K562 (cell line): ENCODE results near the gene COPS6. TPM values are rescaled to one million over a fixed set of nuclear protein-coding genes. Genes with fewer than 3 reads are reported as not detected.

Experiments used
- CREBBP ChIP-seq: IDR thresholded peaks from one replicate; pipeline ENCODE4 v1.6.1; 2012; ENCODE audit warnings: low read depth, mild to moderate bottlenecking, control low read depth, inconsistent platforms, low read length
- GABPB2 ChIP-seq: fragments of 250-450 bp; sonication (Bioruptor Pico); conservative IDR thresholded peaks from 2 replicates; pipeline ENCODE4 v1.5.1; 2021; ENCODE audit warnings: mild to moderate bottlenecking
- GATA2 ChIP-seq: sonication (generic); formaldehyde crosslinking; IDR thresholded peaks from 2 replicates; pipeline ENCODE4 v1.4.0; 2020; ENCODE audit warnings: mild to moderate bottlenecking, missing genetic modification reagents
- KDM1A ChIP-seq, 2 experiments: fragments of 450-650 bp; IDR thresholded peaks; 2 replicates each; pipeline ENCODE4 v1.6.1; 2016; ENCODE audit warnings: mild to moderate bottlenecking in 2 of 2
- LCOR ChIP-seq: sonication (generic); formaldehyde crosslinking; IDR thresholded peaks from 2 replicates; pipeline ENCODE4 v1.8.0; 2022; ENCODE audit warnings: mild to moderate bottlenecking, missing genetic modification reagents
- MEIS2 ChIP-seq: fragments of 450-650 bp; IDR thresholded peaks from 2 replicates; pipeline ENCODE4 v1.6.1; 2014; ENCODE audit warnings: mild to moderate bottlenecking; ENCODE audit not compliant: partially characterized antibody
- MLX ChIP-seq, 2 experiments: fragments of 450-650 bp in 1 of 2; sonication (generic) in 1 of 2; formaldehyde crosslinking; conservative IDR thresholded peaks; 2 replicates each; pipeline versions ENCODE4 v1.4.0 to v1.8.1; 2020 to 2022; ENCODE audit warnings: mild to moderate bottlenecking in 1 of 2, missing genetic modification reagents in 1 of 2
- PHB2 ChIP-seq: fragments of 450-650 bp; IDR thresholded peaks from 2 replicates; pipeline ENCODE4 v1.6.1; 2017; ENCODE audit warnings: low read depth
- PTRF ChIP-seq: fragments of 450-650 bp; IDR thresholded peaks from 2 replicates; pipeline ENCODE4 v1.6.1; 2016; ENCODE audit warnings: mild to moderate bottlenecking, missing genetic modification characterization, missing compliant biosample characterization
- RBM17 ChIP-seq: fragments of 200-400 bp; formaldehyde crosslinking; IDR thresholded peaks from 2 replicates; pipeline ENCODE4 v1.6.1; 2017; ENCODE audit warnings: low read depth, mild to moderate bottlenecking, low read length, borderline replicate concordance
- SLC30A9 ChIP-seq: fragments of 250-450 bp; sonication (Bioruptor Pico); IDR thresholded peaks from 2 replicates; pipeline ENCODE4 v1.8.0; 2022; ENCODE audit warnings: mild to moderate bottlenecking, moderate library complexity
- SP1 ChIP-seq: sonication (generic); formaldehyde crosslinking; IDR thresholded peaks from 2 replicates; pipeline ENCODE4 v1.8.1; 2022; ENCODE audit warnings: mild to moderate bottlenecking, missing genetic modification reagents
- SREBF1 ChIP-seq: fragments of 150-350 bp; IDR thresholded peaks from 2 replicates; pipeline ENCODE4 v1.6.1; 2014; ENCODE audit warnings: antibody characterized with exemption, low read depth, low read length, borderline replicate concordance
- TGIF2 ChIP-seq: sonication (generic); formaldehyde crosslinking; IDR thresholded peaks from 2 replicates; pipeline ENCODE4 v1.8.1; 2022; ENCODE audit warnings: mild to moderate bottlenecking, missing genetic modification reagents, moderate library complexity
- ZNF165 ChIP-seq: fragments of 250-450 bp; sonication (Bioruptor Pico); IDR thresholded peaks from 2 replicates; pipeline ENCODE4 v1.4.0; 2020; ENCODE audit warnings: borderline replicate concordance
- ZNF224 ChIP-seq: sonication (generic); formaldehyde crosslinking; IDR thresholded peaks from 2 replicates; pipeline ENCODE4 v1.8.0; 2022; ENCODE audit warnings: mild to moderate bottlenecking, missing genetic modification reagents
- ZNF280B ChIP-seq: fragments of 250-450 bp; sonication (Bioruptor Pico); IDR thresholded peaks from 2 replicates; pipeline ENCODE4 v1.5.1; 2021; ENCODE audit warnings: mild to moderate bottlenecking
- ZNF311 ChIP-seq: fragments of 250-450 bp; sonication (Bioruptor Pico); IDR thresholded peaks from 2 replicates; pipeline ENCODE4 v1.4.0; 2020; ENCODE audit warnings: mild to moderate bottlenecking, moderate library complexity
- ZNF551 ChIP-seq: fragments of 250-450 bp; sonication (Bioruptor Pico); IDR thresholded peaks from 2 replicates; pipeline ENCODE4 v1.5.0; 2021; ENCODE audit warnings: mild to moderate bottlenecking, moderate library complexity
- ZNF699 ChIP-seq: fragments of 250-450 bp; sonication (Bioruptor Pico); IDR thresholded peaks from 2 replicates; pipeline ENCODE4 v1.8.0; 2021; ENCODE audit warnings: mild to moderate bottlenecking, moderate library complexity; ENCODE audit not compliant: insufficient replicate concordance
- ZSCAN29 ChIP-seq: fragments of 450-650 bp; IDR thresholded peaks from 2 replicates; pipeline ENCODE4 v1.6.1; 2017
- polyA plus RNA-seq, 8 experiments: library from polyadenylated mRNA; depleted of rRNA in 4 of 8; stranded (reverse) in 5 of 8; unstranded in 3 of 8; fragments of >200 nt; fragmentation: Nextera tagmentation in 2 of 8; fragmentation: Illumina TruSeq in 1 of 8; extraction: Ambion mirVana in 2 of 8; extraction: Trizol in 1 of 8; gene quantifications; 2 replicates each; pipeline versions ENCODE4 v1.2.1 to v1.2.3, GENCODE V29; 2011 to 2014; ENCODE audit warnings: inconsistent platforms in 1 of 8, missing spikeins in 1 of 8
- total RNA-seq, 7 experiments: library from RNA; depleted of rRNA in 6 of 7; stranded (reverse); fragments of >200 nt in 6 of 7; fragmentation: Illumina TruSeq in 2 of 7; extraction: Trizol in 2 of 7; gene quantifications; 2 replicates each; pipeline versions ENCODE4 v1.2.1 to v1.2.3, GENCODE V29; 2011 to 2021; ENCODE audit warnings: low replicate concordance in 1 of 7
- TF ChIP-seq, protein P1 (sequence below): sonication (generic); formaldehyde crosslinking; IDR thresholded peaks from 2 replicates; pipeline ENCODE4 v1.8.0; 2022; ENCODE audit warnings: missing genetic modification reagents, mild to moderate bottlenecking, borderline replicate concordance
- TF ChIP-seq, protein P2 (sequence below): fragments of 450-650 bp; IDR thresholded peaks from 2 replicates; pipeline ENCODE4 v1.6.1; 2016; ENCODE audit warnings: borderline replicate concordance
- TF ChIP-seq, protein P3 (sequence below): fragments of 250-450 bp; sonication (Bioruptor Pico); IDR thresholded peaks from 2 replicates; pipeline ENCODE4 v1.8.0; 2022; ENCODE audit warnings: inconsistent platforms, mild to moderate bottlenecking, moderate library complexity, borderline replicate concordance

COPS6 gene
- total and polyA plus RNA-seq, 9 of the 15 experiments (the other 6 are each of a cell fraction or from before 2014, with no cell fraction given) = 63.0 to 331 (median 168) TPM

GRCh38 chr7:100100420-100101015 is 11.7 kb downstream of the COPS6 start (continued):
- TF ChIP-seq RBM17 (no peak), PTRF (tag) (no peak), LCOR (CRISPR knock-in tag) (no peak; the same call in 1 of the 2 replicates), SLC30A9 (CRISPR knock-in tag) (no peak), MEIS2 (no peak), MLX (CRISPR knock-in tag; conservative IDR thresholded peaks at IDR 0.05) (no peak), ZNF224 (CRISPR knock-in tag) (no peak), ZNF280B (CRISPR knock-in tag) (no peak), GABPB2 (no peak), GATA2 (CRISPR knock-in tag) (no peak), ZNF699 (CRISPR knock-in tag) (no peak), PHB2 (no peak), CREBBP (no peak), ZNF551 (CRISPR knock-in tag) (no peak), ZNF311 (no peak), KDM1A (IDR thresholded peaks at IDR 0.05) (no peak), TGIF2 (peak; percentile 2; the same call in 1 of the 2 replicates), SP1 (CRISPR knock-in tag) (no peak), ZNF165 (no peak), ZSCAN29 (no peak), SREBF1 (no peak)
- TF ChIP-seq, protein P1, sequence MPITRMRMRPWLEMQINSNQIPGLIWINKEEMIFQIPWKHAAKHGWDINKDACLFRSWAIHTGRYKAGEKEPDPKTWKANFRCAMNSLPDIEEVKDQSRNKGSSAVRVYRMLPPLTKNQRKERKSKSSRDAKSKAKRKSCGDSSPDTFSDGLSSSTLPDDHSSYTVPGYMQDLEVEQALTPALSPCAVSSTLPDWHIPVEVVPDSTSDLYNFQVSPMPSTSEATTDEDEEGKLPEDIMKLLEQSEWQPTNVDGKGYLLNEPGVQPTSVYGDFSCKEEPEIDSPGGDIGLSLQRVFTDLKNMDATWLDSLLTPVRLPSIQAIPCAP (CRISPR knock-in tag) = 0 out of 2 replicates have a peak, but pooled peaks have one; percentile 67
- TF ChIP-seq, protein P2, sequence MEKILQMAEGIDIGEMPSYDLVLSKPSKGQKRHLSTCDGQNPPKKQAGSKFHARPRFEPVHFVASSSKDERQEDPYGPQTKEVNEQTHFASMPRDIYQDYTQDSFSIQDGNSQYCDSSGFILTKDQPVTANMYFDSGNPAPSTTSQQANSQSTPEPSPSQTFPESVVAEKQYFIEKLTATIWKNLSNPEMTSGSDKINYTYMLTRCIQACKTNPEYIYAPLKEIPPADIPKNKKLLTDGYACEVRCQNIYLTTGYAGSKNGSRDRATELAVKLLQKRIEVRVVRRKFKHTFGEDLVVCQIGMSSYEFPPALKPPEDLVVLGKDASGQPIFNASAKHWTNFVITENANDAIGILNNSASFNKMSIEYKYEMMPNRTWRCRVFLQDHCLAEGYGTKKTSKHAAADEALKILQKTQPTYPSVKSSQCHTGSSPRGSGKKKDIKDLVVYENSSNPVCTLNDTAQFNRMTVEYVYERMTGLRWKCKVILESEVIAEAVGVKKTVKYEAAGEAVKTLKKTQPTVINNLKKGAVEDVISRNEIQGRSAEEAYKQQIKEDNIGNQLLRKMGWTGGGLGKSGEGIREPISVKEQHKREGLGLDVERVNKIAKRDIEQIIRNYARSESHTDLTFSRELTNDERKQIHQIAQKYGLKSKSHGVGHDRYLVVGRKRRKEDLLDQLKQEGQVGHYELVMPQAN = peak; percentile 100
- TF ChIP-seq, protein P3, sequence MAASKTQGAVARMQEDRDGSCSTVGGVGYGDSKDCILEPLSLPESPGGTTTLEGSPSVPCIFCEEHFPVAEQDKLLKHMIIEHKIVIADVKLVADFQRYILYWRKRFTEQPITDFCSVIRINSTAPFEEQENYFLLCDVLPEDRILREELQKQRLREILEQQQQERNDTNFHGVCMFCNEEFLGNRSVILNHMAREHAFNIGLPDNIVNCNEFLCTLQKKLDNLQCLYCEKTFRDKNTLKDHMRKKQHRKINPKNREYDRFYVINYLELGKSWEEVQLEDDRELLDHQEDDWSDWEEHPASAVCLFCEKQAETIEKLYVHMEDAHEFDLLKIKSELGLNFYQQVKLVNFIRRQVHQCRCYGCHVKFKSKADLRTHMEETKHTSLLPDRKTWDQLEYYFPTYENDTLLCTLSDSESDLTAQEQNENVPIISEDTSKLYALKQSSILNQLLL (CRISPR knock-in tag) = no peak
